ENCODE results near the gene PDCD1. TPM values are rescaled to one million over a fixed set of nuclear protein-coding genes. Genes with fewer than 3 reads are reported as not detected.
A peak's percentile ranks its signal among the peaks of the same experiment; 100 is the strongest.
"Not testable (repeated sequence)": the region's sequence is repeated elsewhere in the genome, so short reads cannot be mapped to it uniquely, and the experiment has no call there.

The PDCD1 gene
- total RNA-seq, 2 experiments from 2014 or later: 9.5 to 11.4 TPM

DNA sequence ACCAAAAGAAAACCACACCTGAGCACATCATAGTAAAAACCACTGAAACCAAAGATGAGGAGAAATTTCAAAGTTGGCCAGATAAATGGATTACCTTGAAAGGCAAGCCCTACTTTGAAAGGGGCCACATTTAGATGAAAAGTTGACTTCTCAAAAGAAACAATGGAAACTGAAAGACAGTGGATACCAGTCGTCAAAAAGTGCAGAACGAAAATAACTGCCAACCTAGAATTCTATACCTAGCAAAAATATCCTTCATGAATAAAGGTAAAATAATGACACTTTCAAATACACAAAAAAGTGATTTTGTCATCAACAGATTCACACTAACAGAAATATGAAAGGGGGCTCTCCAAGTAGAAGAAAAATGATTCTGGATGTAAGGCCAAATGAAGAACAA, 31.3 kb downstream of the PDCD1 start:
- Mint-ChIP-seq H3K4me3 (no peak overlapping the region), H3K27ac (no peak overlapping the region), H3K4me1 (ENCODE audit: low read depth) (no peaks in the 10 kb centered on the region), H3K27me3 (peaks cover 9% of the 10 kb centered on the region), H3K9me3 (peaks cover 5% of the 10 kb centered on the region), H3K36me3 (ENCODE audit: low read depth) (no peaks in the 10 kb centered on the region)
- DNase-seq: no peak
- Histone ChIP-seq H3K4me1 (ENCODE audit: insufficient read depth, low read length) (no peaks in the 10 kb centered on the region), H3K36me3 (ENCODE audit: insufficient read depth, low read length) (no peaks in the 10 kb centered on the region), H3K9me3 (ENCODE audit: control insufficient read depth in 1 of 2, insufficient read depth in 1 of 2, low read length in 2 of 2) (peaks cover 13% of the 10 kb centered on the region in 2 experiments), H3K27ac (ENCODE audit: low read depth in 1 of 2, low read length in 2 of 2) (no peak overlapping the region), H3K27me3 (ENCODE audit: control insufficient read depth in 1 of 2, insufficient read depth in 2 of 2, low read length in 2 of 2) (no peaks in the 10 kb centered on the region), H3K4me3 (ENCODE audit: low read length) (no peak overlapping the region)
- TF ChIP-seq, protein P1, sequence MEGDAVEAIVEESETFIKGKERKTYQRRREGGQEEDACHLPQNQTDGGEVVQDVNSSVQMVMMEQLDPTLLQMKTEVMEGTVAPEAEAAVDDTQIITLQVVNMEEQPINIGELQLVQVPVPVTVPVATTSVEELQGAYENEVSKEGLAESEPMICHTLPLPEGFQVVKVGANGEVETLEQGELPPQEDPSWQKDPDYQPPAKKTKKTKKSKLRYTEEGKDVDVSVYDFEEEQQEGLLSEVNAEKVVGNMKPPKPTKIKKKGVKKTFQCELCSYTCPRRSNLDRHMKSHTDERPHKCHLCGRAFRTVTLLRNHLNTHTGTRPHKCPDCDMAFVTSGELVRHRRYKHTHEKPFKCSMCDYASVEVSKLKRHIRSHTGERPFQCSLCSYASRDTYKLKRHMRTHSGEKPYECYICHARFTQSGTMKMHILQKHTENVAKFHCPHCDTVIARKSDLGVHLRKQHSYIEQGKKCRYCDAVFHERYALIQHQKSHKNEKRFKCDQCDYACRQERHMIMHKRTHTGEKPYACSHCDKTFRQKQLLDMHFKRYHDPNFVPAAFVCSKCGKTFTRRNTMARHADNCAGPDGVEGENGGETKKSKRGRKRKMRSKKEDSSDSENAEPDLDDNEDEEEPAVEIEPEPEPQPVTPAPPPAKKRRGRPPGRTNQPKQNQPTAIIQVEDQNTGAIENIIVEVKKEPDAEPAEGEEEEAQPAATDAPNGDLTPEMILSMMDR (IDR thresholded peaks at IDR 0.05): no peak
- POLR2A ChIA-PET: no interaction called here
- ATAC-seq (ENCODE audit: poor library complexity): no peak
- CTCF ChIA-PET: no interaction called here
- intact Hi-C loops (cut with DNase I, micrococcal nuclease): no loop called here

DNA sequence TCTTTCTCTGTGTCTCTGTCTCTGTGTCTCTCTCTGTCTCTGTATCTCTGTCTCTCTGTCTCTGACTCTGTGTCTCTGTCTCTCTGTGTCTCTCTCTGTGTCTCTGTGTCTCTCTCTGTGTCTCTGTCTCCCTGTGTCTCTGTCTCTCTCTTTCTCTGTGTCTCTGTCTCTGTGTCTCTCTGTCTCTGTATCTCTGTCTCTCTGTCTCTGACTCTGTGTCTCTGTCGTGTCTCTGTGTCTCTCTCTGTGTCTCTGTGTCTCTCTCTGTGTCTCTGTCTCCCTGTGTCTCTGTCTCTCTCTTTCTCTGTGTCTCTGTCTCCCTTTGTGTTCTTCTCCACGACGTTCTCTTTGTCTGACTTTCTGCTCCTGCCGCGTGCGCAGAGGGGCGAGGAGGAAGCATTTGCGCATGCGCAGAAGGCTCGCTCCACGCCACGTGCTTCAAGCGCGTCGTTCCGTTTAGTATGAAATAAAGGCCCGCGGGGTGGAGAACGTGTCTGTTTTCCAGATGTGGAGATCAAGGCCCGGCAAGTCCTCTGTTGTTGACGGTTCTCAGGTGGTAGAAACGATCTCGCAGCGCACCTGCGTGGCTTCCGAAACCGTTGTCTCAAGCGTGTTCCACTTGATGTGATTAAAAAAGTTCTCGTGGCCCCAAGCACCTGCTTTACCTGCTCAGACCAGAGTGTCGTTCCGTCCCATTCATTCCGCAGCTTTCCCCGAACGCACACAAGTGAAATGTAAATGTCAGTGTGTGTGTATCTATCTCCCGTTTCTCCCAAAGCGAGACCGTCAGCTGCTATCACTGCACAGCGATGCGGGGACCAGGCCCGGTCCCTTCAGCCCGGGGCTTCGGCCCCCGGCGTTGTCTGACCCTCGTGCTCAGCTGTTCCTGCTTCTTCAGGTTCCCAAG, 34.9 kb downstream of the PDCD1 start:
- Histone ChIP-seq H3K4me1 (ENCODE audit: insufficient read depth, low read length) (peaks cover 12% of the 10 kb centered on the region), H3K9me3 (ENCODE audit: control insufficient read depth in 1 of 2, insufficient read depth in 1 of 2, low read length in 2 of 2) (peaks cover 13% of the 10 kb centered on the region in 2 experiments)
- H3K27ac Mint-ChIP-seq: peak overlapping the region; percentile 1
- intact Hi-C loops (cut with DNase I, micrococcal nuclease); H3K27me3 Mint-ChIP-seq; H3K4me3 ChIP-seq (ENCODE audit: low read length); H3K4me3 Mint-ChIP-seq; H3K36me3 ChIP-seq (ENCODE audit: insufficient read depth, low read length); ATAC-seq (ENCODE audit: poor library complexity); H3K36me3 Mint-ChIP-seq (ENCODE audit: low read depth); H3K9me3 Mint-ChIP-seq; H3K27me3 ChIP-seq (ENCODE audit: control insufficient read depth in 1 of 2, insufficient read depth in 2 of 2, low read length in 2 of 2); H3K4me1 Mint-ChIP-seq (ENCODE audit: low read depth); POLR2A ChIA-PET; H3K27ac ChIP-seq (ENCODE audit: low read depth in 1 of 2, low read length in 2 of 2): not testable (repeated sequence)
- DNase-seq: peak in 1 of 14 experiments; percentile 37
- CTCF ChIA-PET: interaction anchor here (1.1 kb wide), 1 partner anchor 11 kb away, joined by 4 read pairs; no protein-coding TSS in a partner anchor

DNA sequence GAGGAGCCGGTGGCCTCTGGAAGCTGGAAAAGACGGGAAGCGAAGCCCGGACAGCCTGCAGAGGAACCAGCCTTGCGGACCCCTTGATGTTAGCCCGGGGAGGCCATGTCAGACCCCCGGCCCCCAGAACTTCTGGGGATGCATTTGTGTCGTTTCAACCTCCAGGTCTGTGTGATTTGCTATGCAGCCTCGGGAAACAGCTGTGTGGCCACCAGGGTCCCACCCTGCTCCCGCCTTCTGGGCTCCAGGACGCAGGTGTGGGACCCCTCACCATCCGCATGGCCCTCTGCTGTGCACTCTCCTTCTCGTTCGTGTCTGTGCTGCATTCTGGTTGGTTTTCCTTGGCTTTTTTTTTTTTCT, 36.5 kb downstream of the PDCD1 start:
- CTCF ChIA-PET: no interaction called here
- intact Hi-C loops (cut with DNase I, micrococcal nuclease): no loop called here
- Histone ChIP-seq H3K36me3 (ENCODE audit: insufficient read depth, low read length) (no peaks in the 10 kb centered on the region), H3K27me3 (ENCODE audit: control insufficient read depth in 1 of 2, insufficient read depth in 2 of 2, low read length in 2 of 2) (peaks cover 0 to 3% of the 10 kb centered on the region in 2 experiments), H3K4me3 (ENCODE audit: low read length) (no peak overlapping the region), H3K27ac (ENCODE audit: low read depth in 1 of 2, low read length in 2 of 2) (no peak overlapping the region), H3K4me1 (ENCODE audit: insufficient read depth, low read length) (peaks cover 17% of the 10 kb centered on the region), H3K9me3 (ENCODE audit: control insufficient read depth in 1 of 2, insufficient read depth in 1 of 2, low read length in 2 of 2) (peaks cover 7 to 9% of the 10 kb centered on the region in 2 experiments)
- H3K27me3 Mint-ChIP-seq: peaks cover 9% of the 10 kb centered on the region
- DNase-seq (no peak), ATAC-seq (ENCODE audit: poor library complexity) (no peak)
- H3K27ac Mint-ChIP-seq: no peak overlapping the region
- peaks cover 2% of the 10 kb centered on the region for H3K9me3 Mint-ChIP-seq
- H3K4me3 Mint-ChIP-seq: no peak overlapping the region
- peaks cover 5% of the 10 kb centered on the region for H3K4me1 Mint-ChIP-seq (ENCODE audit: low read depth)
- no peaks in the 10 kb centered on the region for H3K36me3 Mint-ChIP-seq (ENCODE audit: low read depth)
- POLR2A ChIA-PET: no interaction called here
- TF ChIP-seq, protein P1 (IDR thresholded peaks at IDR 0.05): no peak
